GM19043 (cell line): Measurements from ENCODE around the gene DIP2C.

Experiments used
- ATAC-seq: cut with Tn5 transposase; IDR thresholded peaks from one replicate; pipeline ENCODE4 v1.9.1; 2021; ENCODE audit warnings: low read depth; ENCODE audit not compliant: unreplicated experiment

The DIP2C gene

DNA sequence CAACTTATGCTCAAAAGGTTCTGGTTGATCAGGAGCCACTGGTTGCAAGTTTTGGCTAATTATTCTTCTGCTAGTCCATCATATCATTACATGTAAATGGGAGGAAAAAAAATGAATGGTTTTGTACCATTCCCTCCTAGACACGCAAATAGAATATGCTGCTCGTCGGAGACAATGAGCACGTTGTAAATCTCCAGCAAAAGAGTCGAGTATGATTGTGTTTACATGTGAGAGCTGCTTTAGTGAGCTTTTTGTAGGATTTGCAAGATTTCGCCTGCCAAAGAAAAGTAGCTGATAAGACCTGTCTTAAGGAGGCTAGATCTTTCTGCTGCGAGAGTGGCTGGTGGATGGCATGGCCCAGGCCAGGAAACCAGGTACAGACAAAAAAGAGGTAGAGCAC, 445.2 kb downstream of the DIP2C start:
- no peak for ATAC-seq

DNA sequence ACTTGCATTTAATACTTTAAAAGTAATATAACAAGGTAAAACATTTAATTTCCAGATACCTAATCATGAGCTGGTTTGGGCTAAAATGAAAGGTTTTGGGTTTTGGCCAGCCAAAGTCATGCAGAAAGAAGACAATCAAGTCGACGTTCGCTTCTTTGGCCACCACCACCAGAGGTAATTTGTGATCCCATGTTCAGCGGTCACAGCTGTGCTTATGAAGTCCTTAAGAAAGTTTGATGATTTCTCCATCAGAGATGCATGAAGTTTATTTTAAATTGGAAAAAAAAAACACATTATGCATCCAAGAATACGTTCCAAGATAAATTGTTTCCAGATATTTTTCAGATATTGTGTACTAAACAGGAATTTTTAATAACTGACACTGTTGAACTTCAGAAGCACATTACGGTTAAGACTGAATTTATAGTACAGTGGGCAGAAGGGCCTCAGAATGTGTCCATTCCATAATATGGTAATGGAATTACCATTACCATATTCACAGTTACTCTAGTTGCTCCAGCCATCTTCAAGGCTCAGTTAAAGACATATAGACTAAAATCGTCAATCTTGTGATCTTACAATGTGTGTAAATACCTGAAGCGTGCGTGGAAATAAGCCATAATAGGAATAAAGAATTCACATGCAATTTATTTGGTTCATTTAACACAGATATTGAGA, 447.4 kb downstream of the DIP2C start:
- ATAC-seq: no peak

DNA sequence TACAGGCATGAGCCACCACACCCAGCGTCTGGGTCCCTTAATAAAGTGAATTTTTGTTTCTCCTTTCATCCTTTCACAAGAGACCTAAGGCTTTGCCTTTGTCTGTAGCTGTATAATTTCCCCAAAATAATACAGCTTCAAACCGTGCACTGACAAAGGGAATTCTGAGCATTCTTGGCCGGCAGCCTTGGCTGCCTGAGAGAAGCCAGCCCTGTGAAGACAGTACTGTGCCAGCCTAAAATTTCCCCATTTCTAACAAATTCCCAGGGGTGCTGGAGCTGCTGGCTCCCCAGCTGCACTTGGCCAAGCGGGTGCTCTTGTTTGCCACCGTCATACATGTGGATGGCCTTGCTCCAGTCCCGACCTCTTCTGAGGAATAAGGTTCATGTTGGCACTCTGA, 448.0 kb downstream of the DIP2C start:
- no peak for ATAC-seq

DNA sequence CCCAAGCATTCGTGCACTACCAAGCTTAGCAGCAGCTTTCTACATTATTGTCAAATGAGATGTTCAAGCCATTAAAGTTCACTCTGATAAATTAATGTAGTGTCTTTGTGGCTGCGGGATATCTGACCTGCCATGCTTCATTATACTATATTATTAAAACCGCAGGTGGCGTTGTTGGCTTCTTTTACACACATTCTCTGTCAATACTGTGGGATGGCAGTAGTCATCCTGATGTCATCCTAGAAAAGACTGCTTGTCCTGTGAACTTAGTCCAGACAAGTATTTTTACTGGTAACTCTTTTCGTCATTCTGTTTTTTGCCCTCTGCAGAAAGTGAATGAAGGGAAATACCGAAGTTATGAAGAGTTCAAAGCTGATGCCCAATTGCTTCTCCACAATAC, 450.4 kb downstream of the DIP2C start:
- no peak for ATAC-seq

DNA sequence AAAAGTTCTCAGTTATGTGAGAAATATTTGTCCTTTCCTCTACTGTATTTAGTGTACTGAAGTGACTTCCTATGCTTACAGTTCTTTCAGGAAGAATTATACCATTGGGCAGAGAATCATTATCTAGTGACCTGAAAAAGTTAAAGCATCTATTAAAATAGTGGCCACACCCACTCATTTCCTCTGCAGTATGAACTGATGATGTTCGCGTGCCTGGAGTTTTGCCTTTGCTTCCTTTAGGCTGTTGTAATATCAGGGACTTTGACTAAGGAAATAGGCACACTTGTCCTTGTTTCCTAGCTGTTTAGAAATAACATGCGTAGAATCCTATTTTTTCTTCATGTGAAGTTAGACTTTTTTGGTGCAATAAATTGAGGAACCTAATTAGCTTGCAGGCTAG, 453.6 kb downstream of the DIP2C start:
- ATAC-seq: no peak

DNA sequence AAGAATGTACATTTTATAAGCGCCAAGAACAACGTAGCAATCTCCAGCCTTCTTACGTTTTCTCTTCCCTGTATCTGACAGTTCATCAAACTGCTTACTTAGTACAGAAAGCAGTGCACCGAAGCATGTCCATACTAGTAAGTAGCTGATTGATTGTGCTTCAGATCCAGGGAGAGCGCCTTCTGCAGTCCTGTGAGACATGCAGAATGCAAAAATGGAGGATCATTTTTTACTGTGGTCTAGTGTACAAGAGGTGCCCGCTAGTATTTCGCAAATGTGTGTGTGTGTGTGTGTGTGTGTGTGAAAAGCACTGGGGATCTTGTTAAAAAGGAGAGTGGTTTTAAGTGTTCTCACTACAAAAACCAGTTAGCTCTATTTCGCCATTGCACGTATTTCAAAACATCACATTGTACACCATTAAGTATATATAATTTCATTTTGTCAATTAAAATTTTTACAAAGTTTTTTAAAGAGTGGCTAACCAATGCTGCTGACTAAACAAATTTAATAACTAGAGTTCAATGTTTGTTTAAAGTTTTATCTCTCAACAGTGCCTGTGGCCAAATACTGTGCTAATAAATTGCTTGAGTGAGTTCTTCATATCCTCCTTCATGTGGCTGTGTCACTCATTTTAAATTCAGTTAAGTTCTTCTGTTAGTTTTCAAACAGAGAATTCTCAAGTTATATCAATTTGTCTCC, 454.6 kb downstream of the DIP2C start:
- ATAC-seq: no peak

DNA sequence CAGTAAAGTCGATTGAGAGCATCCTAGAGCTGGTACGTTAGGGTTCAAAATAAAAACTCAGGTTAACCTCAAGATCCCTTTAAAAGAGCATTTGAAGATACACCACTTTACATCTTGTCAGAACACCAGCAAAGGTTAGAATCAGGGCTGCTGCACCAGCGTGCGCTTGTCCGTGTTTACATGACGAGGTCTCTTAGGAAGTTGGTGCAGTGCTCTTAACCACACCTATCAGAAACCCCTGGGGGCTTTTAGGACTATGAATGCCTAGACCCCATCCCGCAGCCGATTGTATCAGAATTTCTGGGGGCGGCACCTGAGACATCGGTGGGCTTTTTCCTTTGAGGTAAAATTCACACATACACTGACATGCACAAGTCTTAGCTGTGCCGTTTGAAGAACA, 456.6 kb downstream of the DIP2C start:
- ATAC-seq: no peak

DNA sequence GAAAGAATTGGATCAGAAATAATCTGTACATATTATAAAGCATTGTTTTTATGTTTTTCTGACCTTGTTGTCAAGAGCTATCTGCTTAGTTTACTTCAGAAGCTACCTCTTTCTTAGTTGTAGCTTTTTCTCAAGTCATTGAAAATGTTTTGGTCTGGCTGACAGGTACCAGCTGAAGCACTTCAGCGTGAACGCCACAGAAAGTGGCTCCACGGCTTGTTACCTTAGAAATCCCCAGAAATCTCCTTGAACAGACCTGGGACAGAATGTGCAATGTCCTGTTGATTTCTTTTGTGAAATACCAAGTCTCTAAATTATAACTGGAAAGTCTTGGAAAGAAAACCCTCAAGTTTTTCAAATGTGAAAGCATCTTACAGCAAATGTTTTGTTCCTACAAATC, 457.4 kb downstream of the DIP2C start:
- ATAC-seq: no peak

DNA sequence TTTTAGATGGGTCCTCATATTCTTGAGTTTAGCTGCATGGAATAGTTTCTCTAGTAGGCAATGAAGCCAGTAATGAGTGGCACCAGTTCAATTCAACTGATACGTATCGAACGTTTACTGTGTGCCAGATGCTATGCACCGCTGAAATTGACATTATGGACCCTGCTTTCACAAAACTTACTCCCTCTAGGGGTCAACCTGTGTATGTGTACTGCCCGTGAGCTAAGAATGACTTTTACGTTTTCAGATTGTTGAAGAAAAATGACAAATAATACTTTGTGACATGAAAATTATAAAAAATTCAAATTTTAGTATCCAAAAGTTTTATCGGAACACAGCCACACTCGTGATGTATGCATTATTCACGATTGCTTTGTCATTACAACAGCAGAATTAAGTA, 458.7 kb downstream of the DIP2C start:
- no peak for ATAC-seq

DNA sequence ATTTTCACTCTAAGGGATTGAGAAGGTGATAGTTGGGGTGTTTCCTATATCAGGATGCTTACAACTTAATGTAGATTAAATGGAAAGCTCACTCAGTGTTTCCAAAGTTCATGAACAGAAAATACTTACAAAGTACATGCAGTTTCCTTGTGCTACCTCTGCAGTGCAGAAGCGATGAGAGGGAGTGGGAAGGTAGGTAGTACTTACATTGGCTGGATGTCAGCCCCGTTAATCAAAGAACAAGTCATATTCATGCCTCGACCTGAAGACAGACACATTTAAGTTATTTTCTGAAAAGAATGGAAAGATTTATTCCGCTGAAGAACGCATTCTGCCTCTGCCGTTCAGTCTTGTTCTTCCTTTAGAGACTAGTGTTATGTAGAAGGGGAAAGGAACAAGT, 461.1 kb downstream of the DIP2C start:
- no peak for ATAC-seq

DNA sequence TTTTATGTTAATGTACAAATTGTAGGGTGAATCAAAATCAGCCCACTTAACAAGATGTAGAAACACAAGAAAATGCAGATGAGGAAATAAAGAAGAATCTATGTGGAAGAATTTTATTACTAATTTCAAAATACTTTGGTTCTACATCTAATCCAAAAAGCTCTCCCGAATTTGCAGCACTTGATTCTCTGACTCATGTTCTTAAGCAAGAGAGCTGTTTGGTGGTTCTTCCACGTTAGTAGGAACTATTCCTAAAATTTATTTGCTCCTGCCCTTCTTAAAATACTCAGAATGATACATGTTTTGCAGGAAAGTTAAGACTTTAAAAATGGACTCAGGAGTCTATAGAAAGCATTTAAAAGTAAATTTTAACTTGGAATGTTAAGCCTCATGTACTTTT, 462.5 kb downstream of the DIP2C start:
- ATAC-seq: no peak

DNA sequence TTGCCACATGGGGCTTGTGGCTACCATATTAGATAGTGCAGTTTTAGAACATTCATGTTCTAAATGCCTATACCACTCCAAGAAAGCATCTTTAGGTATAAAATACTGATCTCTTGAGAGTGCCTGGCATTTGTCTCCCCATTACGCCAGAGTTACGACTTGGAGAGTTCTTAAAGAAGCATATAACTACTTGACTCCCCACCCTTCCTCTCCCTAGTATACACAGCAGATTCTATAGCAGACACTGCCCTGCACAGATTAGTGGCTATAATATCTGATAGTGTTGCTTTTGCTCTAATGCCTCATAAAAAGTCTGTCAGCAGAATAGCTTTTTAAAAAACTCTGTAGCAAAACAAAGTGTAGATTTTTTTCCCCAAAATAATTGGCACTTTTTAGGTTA, 463.4 kb downstream of the DIP2C start:
- ATAC-seq: no peak

DNA sequence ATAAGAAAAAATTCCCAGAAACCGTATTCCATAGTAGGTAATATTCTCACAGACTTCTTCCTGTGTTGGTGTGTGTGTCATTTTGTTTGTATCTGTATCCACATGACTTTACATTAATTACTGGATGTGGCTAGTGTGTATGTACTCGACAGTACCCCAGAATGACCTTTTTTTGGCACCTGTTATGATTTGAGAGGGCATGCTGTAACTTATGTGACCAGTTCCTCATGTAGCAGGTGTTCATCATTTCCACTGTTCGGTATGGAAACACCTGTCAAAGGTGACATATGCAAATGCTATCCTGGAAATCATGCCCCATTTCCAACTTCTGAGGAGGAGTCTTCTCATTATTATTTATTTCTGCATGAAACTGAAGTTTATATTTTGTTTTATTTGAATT, 464.9 kb downstream of the DIP2C start:
- ATAC-seq: no peak
